ENCODE results near the gene CARD10.

DNA sequence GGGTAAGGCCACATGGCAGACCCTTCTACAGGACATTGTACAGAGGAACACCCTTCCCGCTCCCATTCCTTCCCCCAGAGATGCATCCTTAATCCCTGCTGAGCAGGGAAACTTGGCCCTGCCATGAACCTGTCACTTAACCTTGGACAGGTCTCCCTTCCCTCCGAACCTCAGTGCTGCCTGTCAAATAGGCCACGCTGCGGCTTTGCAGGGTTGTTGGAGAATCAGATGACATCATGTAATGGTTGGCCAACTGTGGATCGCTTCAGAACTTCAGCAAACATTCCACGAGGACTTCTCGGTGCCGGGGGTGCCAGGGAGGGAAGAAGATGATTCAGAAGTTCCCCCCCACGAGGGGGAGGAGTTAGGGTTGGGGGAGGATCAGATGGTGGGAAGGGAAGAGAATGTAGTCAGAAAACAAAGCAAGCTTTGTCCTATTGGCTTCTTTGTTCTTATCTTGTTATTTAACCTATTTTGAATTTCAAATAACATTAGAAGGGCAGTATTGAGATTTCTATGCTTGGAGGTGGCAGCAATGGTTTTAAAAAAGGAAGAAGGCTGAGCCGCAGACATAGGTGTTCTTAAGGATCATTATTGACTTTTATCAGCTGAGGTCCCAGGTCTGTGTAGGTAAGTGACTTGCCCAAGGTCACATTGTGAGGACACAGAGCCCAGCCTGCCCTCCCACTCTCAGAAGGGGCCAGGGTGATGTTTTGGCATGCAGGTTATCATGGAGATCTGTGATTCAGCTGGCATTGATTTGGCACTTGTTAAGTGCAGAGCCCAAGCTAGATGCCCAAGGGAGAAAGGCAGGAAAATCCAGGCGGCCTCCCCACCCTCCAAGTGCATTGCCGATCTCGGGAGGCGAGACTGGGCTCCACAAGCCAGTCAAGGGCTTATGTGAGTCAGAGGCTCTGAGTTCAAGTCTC is 44.2 kb upstream of the CARD10 start:
- no peak for TF ChIP-seq YY1 (IDR thresholded peaks at IDR 0.05; ENCODE audit: insufficient read depth, insufficient read length)
- no peak for TF ChIP-seq ZNF274 (IDR thresholded peaks at IDR 0.05; ENCODE audit: low read depth, low read length)
